C4-2B (cell line): ENCODE measurements around the gene HEXD.

Source experiments
- H3K27ac ChIP-seq: fragments of 450-650 bp; 2 replicates; pipeline ENCODE4 v1.5.1; 2017
- ZFX ChIP-seq: fragments of 450-650 bp; IDR thresholded peaks from 2 replicates; pipeline ENCODE4 v1.6.1; 2017
- TF ChIP-seq, protein P1 (sequence below): fragments of 450-650 bp; conservative IDR thresholded peaks from 2 replicates; pipeline ENCODE4 v1.5.1; 2017; ENCODE audit warnings: mild to moderate bottlenecking

Gene HEXD

DNA sequence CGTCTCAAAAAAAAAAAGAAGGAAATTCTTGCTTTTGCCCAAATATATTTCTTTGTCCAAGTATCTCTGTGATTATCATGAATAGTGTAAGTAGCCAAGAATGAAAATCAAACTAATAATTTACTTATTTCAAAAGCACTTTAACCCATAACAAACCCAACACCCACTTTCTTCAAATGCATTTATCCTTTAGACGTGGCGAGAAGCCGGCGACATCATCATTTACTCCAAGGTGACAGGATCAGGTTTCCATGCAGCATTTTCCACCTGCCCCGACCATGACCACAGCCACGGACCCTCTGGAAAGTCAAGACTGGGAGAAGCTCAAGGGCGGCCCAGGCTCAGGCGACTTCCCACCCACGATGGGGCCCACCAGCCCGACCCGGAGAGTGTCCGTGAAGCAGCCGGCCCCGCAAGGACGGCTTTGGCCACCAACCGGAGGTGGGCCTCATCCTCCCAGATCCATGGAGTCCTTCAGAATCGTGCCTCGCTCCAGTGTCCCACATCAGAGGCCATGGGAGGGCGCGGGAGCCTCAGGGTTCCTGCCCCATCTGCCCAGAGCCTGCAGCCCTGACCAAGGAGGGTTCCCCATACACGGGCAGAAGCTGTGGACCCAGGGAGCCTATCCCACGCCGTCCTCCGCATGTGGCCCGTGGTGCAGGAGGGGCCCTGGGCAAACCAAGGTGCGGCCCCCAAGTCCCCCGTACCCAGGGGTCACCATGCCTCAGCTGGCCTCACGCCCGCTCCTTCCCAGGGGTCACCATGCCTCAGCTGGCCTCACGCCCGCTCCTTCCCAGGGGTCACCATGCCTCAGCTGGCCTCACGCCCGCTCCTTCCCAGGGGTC lies 27.9 kb upstream of the HEXD start:
- H3K27ac ChIP-seq, result no peak overlapping the region
- TF ChIP-seq ZFX, result no peak
- TF ChIP-seq, protein P1, sequence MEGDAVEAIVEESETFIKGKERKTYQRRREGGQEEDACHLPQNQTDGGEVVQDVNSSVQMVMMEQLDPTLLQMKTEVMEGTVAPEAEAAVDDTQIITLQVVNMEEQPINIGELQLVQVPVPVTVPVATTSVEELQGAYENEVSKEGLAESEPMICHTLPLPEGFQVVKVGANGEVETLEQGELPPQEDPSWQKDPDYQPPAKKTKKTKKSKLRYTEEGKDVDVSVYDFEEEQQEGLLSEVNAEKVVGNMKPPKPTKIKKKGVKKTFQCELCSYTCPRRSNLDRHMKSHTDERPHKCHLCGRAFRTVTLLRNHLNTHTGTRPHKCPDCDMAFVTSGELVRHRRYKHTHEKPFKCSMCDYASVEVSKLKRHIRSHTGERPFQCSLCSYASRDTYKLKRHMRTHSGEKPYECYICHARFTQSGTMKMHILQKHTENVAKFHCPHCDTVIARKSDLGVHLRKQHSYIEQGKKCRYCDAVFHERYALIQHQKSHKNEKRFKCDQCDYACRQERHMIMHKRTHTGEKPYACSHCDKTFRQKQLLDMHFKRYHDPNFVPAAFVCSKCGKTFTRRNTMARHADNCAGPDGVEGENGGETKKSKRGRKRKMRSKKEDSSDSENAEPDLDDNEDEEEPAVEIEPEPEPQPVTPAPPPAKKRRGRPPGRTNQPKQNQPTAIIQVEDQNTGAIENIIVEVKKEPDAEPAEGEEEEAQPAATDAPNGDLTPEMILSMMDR, result no peak

DNA sequence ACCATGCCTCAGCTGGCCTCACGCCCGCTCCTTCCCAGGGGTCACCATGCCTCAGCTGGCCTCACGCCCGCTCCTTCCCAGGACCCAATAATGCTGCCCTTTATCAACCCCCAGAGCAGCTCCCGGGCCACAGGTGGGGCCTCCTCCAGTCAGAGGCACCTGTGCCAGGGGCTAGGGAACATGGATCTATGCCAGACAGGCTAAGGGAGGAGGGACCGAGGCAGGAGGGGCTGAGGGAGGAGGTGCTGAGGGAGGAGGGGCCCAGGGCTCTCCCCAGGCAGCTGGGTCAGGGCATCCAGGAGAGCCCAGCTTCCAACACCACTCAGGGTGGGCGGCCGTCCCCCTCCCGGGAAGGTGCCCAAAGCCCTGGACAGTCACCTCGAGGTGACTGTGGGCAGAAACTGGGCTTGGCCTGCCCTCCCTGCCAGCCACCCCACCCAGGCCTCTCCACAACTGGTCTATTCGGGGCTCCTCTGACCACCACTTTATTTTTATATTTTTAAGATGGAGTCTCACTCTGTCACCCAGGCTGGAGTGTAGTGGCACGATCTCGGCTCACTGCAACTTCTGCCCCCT lies 27.2 kb upstream of the HEXD start:
- TF ChIP-seq ZFX, result no peak
- TF ChIP-seq, protein P1, result no peak
- H3K27ac ChIP-seq, result no peak overlapping the region

DNA sequence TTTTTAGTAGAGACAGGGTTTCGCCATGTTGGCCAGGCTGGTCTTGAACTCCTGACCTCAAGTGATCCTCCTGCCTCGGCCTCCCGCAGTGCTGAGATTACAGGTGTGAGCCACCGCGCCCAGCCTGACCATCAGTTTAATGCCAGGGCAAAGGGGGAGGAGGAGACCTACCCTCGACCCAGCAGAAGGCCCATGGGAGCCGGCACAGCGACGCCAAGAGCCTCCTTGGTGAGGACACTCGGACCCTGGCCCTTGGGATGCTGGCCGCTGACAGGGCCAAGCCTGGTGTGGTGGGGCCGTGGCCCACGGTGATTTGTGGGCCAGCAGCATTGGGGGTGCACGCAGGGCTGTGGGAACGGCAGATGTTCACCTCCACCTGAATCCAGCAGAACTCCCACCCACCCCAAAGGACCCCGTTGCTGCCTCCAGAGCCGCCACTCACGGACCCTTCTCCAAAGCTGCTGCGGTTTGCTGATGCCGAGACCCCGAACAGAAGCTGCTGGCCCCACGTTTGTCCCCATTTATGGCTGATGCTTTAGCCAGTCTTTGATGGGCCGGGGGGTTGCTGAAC lies 26.6 kb upstream of the HEXD start:
- H3K27ac ChIP-seq, result no peak overlapping the region
- TF ChIP-seq, protein P1, result no peak
- no peak for TF ChIP-seq ZFX

DNA sequence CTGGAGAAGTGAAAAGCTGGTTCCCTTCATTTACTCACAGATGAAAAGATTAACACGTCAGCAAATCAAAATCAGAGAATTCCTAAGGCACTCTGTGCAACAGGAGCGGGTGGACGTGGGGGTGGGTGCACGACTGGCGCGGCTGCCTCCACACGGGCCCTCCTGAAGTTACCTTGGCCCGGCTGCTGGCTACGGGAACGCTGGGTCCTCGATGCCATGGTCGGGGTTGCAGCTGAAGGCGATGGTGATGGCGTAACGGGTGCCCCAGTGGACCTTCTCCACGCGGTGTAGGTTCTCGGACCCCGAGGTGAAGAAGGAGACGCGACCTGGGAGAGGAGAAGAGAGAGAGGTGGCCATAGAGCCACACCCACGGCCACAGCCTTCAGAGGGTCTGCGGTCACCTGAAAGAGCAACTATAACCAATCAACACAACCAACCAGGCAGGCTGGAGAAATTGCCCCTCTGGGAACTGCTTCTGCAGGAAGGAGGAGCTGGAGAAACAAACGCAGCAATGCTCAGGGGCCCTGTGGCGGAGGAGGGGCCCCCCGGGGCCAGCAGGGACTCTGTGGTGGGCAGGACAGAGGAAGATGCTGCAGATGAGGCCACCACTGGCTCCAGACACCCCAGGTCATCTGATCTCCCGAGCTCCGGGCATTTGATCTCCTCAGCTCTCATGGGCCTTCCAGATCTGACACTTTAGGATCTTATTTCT lies 25.8 kb upstream of the HEXD start:
- no peak overlapping the region for H3K27ac ChIP-seq
- TF ChIP-seq, protein P1, result no peak
- no peak for TF ChIP-seq ZFX

DNA sequence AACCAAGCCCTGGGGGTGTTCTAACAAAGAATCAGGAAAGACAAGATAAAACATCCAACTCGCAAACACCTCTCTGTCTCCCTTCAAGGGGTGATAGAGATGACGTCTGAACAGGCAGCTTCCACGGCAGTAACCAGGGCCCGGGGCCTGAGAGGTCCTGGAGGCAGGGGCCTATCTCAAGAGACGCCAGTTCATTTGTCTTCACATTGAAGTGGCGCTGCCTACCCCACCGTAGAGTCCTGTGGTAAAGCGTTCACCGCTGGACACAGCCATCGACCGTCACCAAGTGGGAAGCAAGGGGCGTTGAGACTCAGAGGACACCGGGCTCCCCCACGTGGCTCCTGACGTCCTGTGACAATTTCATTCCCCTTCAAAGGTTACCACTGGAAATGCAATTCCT lies 25.2 kb upstream of the HEXD start:
- TF ChIP-seq, protein P1, result no peak
- TF ChIP-seq ZFX, result no peak
- no peak overlapping the region for H3K27ac ChIP-seq

DNA sequence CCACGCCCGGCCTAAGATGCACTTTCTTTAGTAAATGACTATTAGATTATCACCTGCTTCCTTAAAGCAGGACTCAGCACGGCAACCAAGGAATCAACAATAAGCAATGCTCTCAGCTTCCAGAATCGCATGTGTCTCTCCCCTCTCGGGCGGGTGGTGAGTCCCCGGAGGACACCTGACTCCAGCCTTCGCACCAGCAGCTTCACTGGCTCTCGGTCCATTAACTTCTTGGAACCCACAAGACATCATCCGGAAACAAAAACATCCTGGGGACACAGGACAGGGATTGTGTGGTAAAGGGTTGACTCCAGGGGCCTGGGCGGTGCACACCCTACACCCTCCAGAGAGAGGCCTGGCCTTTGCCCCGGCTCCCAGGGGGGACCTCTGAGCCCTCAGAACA lies 23.9 kb upstream of the HEXD start:
- TF ChIP-seq, protein P1, result no peak
- H3K27ac ChIP-seq, result no peak overlapping the region
